ENCODE data around the gene ENPP6.

Gene ENPP6

DNA sequence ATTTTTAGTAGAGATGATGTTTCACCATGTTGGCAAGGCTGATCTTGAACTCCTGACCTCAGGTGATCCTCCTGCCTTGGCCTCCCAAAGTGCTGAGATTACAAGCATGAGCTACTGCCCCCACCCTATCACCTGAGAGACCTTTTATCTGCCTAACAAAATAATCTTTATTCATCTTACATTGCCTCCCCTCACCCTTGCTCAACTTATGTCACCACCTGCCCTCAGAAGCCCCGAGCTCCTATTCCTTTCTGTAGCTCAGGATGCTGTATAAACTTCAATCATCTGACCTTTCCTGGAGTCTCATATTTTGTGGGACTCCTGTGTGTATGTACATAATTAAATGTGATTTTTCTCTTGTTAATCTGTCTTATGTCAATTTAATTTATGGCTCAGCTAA lies 29.7 kb upstream of the ENPP6 start:
- Histone ChIP-seq H3K27ac (no peak overlapping the region), H3K9ac (ENCODE audit: insufficient read length) (no peak overlapping the region), H3K9me3 (ENCODE audit: low read depth, low read length) (no peaks in the 10 kb centered on the region), H3K4me3 (no peak overlapping the region), H3K36me3 (ENCODE audit: insufficient read depth, low read length) (no peaks in the 10 kb centered on the region)
- DNase-seq (ENCODE audit: low read depth, low spot score) = no peak
- TF ChIP-seq FOXP2 (optimal IDR thresholded peaks at IDR 0.05; ENCODE audit: control extremely low read depth, extremely low read length, insufficient read depth) (no peak), POLR2AphosphoS5 (IDR thresholded peaks at IDR 0.05; ENCODE audit: borderline replicate concordance, low read depth, low read length) (no peak), EZH2 (IDR thresholded peaks at IDR 0.05) (no peak)

DNA sequence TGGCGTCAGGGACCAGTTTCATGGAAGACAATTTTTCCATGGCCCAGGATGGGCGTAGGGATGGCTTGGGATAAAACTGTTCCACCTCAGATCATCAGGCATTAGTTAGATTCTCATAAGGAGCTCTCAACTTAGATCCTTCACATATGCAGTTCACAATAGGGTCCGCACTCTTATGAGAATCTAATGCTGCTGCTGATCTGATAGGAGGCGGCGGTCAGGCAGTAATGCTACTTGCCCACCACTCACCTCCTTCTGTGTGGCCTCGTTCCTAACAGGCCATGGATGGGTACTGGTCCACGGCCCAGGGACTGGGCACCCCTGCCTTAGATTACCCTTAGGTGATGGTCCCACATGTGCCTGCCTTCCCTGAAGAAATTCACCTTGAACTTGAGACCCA lies 28.8 kb upstream of the ENPP6 start:
- Histone ChIP-seq H3K9ac (ENCODE audit: insufficient read length) (no peak overlapping the region), H3K4me3 (no peak overlapping the region), H3K36me3 (ENCODE audit: insufficient read depth, low read length) (no peaks in the 10 kb centered on the region), H3K27ac (no peak overlapping the region), H3K9me3 (ENCODE audit: low read depth, low read length) (no peaks in the 10 kb centered on the region)
- no peak for DNase-seq (ENCODE audit: low read depth, low spot score)
- TF ChIP-seq FOXP2 (optimal IDR thresholded peaks at IDR 0.05; ENCODE audit: control extremely low read depth, extremely low read length, insufficient read depth) (no peak), EZH2 (IDR thresholded peaks at IDR 0.05) (no peak), POLR2AphosphoS5 (IDR thresholded peaks at IDR 0.05; ENCODE audit: borderline replicate concordance, low read depth, low read length) (no peak)

DNA sequence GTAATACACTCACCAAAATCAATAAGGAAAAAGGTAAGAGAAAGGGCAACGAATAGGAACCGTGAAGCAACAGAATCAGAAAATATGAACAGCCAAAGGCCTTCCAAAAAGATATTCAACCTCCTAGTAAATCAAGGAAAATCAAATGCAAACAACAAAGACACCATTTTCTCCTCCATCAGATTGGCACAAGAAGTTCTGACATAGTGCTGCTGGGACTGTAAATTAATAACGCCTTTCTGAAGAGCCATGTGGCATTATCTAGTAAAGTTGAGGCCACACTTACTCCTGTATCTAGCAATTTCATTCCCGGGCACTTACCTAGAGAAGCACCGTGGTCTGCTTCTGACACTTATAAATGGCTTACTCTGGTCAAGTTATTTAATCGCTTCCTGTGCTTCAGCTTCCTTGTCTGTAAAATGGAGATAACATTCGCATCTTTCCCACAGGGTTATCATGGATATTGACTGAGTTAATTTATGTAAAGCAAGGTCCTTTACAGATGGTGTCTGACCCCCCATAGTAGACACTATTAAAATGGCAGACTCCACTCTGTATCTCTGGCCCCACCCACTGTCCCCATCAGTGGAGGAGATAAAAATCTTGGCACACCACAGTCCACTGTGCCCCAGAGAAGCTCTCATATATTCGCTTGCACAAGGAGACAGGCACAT lies 20.5 kb upstream of the ENPP6 start:
- Histone ChIP-seq H3K9ac (ENCODE audit: insufficient read length) (no peak overlapping the region), H3K27ac (no peak overlapping the region), H3K4me3 (no peak overlapping the region), H3K9me3 (ENCODE audit: low read depth, low read length) (no peaks in the 10 kb centered on the region), H3K36me3 (ENCODE audit: insufficient read depth, low read length) (no peaks in the 10 kb centered on the region)
- TF ChIP-seq EZH2 (IDR thresholded peaks at IDR 0.05) (no peak), POLR2AphosphoS5 (IDR thresholded peaks at IDR 0.05; ENCODE audit: borderline replicate concordance, low read depth, low read length) (no peak), FOXP2 (optimal IDR thresholded peaks at IDR 0.05; ENCODE audit: control extremely low read depth, extremely low read length, insufficient read depth) (no peak)
- DNase-seq (ENCODE audit: low read depth, low spot score) = no peak

DNA sequence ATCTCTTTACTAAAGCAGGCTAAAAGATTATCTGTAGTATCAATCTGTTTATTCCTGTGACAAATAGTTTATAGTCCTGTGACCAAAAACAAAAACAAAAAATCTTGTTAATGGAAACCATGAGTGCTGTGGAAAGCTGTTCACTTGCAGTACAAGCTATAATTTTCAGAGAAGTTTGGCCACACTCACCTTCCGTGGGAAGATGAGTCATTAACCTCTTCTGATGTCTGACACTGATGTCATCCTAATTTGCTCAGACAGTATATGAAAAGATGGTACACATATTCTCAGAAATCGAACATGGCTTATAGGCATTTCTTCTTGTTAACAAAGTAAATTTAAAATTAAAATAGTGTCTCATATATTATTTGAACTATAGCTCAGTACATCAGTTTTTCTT lies 19.9 kb upstream of the ENPP6 start:
- no peaks in the 10 kb centered on the region for H3K9me3 ChIP-seq (ENCODE audit: low read depth, low read length)
- no peak for DNase-seq (ENCODE audit: low read depth, low spot score)
- TF ChIP-seq FOXP2 (optimal IDR thresholded peaks at IDR 0.05; ENCODE audit: control extremely low read depth, extremely low read length, insufficient read depth) (no peak), POLR2AphosphoS5 (IDR thresholded peaks at IDR 0.05; ENCODE audit: borderline replicate concordance, low read depth, low read length) (no peak), EZH2 (IDR thresholded peaks at IDR 0.05) (no peak)
- no peak overlapping the region for H3K9ac ChIP-seq (ENCODE audit: insufficient read length)
- no peak overlapping the region for H3K4me3 ChIP-seq
- no peaks in the 10 kb centered on the region for H3K36me3 ChIP-seq (ENCODE audit: insufficient read depth, low read length)
- H3K27ac ChIP-seq = no peak overlapping the region

DNA sequence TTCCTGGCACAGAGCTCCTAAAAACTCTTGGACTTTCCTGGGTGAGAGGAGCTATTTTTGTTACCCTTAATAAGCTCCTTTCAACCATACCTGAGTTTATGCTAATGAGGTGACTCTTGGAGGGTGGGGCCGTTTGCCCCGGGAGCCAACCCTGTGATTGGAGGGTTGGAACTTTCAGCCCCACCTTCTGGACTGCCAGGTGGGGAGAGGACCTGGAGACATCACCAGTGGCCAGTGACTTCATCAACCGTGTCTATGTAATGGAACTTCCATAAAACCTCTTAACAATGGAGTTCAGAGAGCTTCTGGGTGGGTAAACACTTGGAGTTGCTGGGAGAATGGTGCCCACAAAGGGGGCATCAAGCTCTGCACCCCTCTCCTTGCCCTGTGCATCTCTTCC lies 17.9 kb upstream of the ENPP6 start:
- TF ChIP-seq FOXP2 (optimal IDR thresholded peaks at IDR 0.05; ENCODE audit: control extremely low read depth, extremely low read length, insufficient read depth) = no peak
- TF ChIP-seq EZH2 (IDR thresholded peaks at IDR 0.05) = no peak
- no peak for TF ChIP-seq POLR2AphosphoS5 (IDR thresholded peaks at IDR 0.05; ENCODE audit: borderline replicate concordance, low read depth, low read length)

DNA sequence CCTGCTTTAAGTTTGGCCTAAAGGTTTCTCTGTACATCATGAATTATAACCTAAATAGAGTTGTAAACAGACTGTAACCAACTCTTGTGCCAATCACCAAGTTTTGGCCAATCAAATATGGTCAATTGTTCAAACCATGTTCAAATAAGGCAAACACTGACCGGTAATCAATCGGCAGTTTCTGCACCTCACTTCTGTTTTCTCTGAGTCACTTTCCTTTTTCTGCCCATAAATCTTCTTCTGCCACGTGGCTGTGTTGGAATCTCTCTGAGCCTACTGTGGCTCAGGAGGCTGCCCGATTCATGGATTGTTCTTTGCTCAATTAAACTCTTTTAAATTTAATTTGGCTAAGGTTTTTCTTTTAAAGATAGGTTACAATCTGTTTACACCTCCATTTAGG lies 16.5 kb upstream of the ENPP6 start:
- Histone ChIP-seq H3K9ac (ENCODE audit: insufficient read length) (no peak overlapping the region), H3K9me3 (ENCODE audit: low read depth, low read length) (no peaks in the 10 kb centered on the region), H3K4me3 (no peak overlapping the region), H3K27ac (no peak overlapping the region), H3K36me3 (ENCODE audit: insufficient read depth, low read length) (no peaks in the 10 kb centered on the region)
- TF ChIP-seq POLR2AphosphoS5 (IDR thresholded peaks at IDR 0.05; ENCODE audit: borderline replicate concordance, low read depth, low read length) (no peak), EZH2 (IDR thresholded peaks at IDR 0.05) (no peak), FOXP2 (optimal IDR thresholded peaks at IDR 0.05; ENCODE audit: control extremely low read depth, extremely low read length, insufficient read depth) (no peak)
- DNase-seq (ENCODE audit: low read depth, low spot score) = no peak

More for the DNA sequence above, 17.9 kb upstream of the ENPP6 start:
- no peak overlapping the region for H3K27ac ChIP-seq
- no peak overlapping the region for H3K9ac ChIP-seq (ENCODE audit: insufficient read length)
- H3K9me3 ChIP-seq (ENCODE audit: low read depth, low read length) = no peaks in the 10 kb centered on the region
- H3K36me3 ChIP-seq (ENCODE audit: insufficient read depth, low read length) = no peaks in the 10 kb centered on the region
- no peak overlapping the region for H3K4me3 ChIP-seq
- no peak for DNase-seq (ENCODE audit: low read depth, low spot score)

GRCh38 chr4:184232975-184233374 lies 15.3 kb upstream of the ENPP6 start:
- Histone ChIP-seq H3K9ac (ENCODE audit: insufficient read length) (no peak overlapping the region), H3K27ac (no peak overlapping the region), H3K4me3 (no peak overlapping the region), H3K9me3 (ENCODE audit: low read depth, low read length) (no peaks in the 10 kb centered on the region), H3K36me3 (ENCODE audit: insufficient read depth, low read length) (no peaks in the 10 kb centered on the region)
- no peak for DNase-seq (ENCODE audit: low read depth, low spot score)
- TF ChIP-seq POLR2AphosphoS5 (IDR thresholded peaks at IDR 0.05; ENCODE audit: borderline replicate concordance, low read depth, low read length) (no peak), FOXP2 (optimal IDR thresholded peaks at IDR 0.05; ENCODE audit: control extremely low read depth, extremely low read length, insufficient read depth) (no peak), EZH2 (IDR thresholded peaks at IDR 0.05) (no peak)

- Histone ChIP-seq H3K27ac (no peak overlapping the region), H3K36me3 (ENCODE audit: insufficient read depth, low read length) (no peaks in the 10 kb centered on the region), H3K4me3 (no peak overlapping the region), H3K9ac (ENCODE audit: insufficient read length) (no peak overlapping the region), H3K9me3 (ENCODE audit: low read depth, low read length) (no peaks in the 10 kb centered on the region)
- no peak for TF ChIP-seq POLR2AphosphoS5 (IDR thresholded peaks at IDR 0.05; ENCODE audit: borderline replicate concordance, low read depth, low read length)
- TF ChIP-seq FOXP2 (optimal IDR thresholded peaks at IDR 0.05; ENCODE audit: control extremely low read depth, extremely low read length, insufficient read depth) = no peak
- TF ChIP-seq EZH2 (IDR thresholded peaks at IDR 0.05) = no peak
- no peak for DNase-seq (ENCODE audit: low read depth, low spot score)
Observed at GRCh38 chr4:184232202-184232601, 14.5 kb upstream of the ENPP6 start.

- DNase-seq (ENCODE audit: low read depth, low spot score) = no peak
- Histone ChIP-seq H3K9ac (ENCODE audit: insufficient read length) (no peak overlapping the region), H3K36me3 (ENCODE audit: insufficient read depth, low read length) (no peaks in the 10 kb centered on the region), H3K4me3 (no peak overlapping the region), H3K9me3 (ENCODE audit: low read depth, low read length) (no peaks in the 10 kb centered on the region), H3K27ac (no peak overlapping the region)
- TF ChIP-seq FOXP2 (optimal IDR thresholded peaks at IDR 0.05; ENCODE audit: control extremely low read depth, extremely low read length, insufficient read depth) = no peak
- no peak for TF ChIP-seq POLR2AphosphoS5 (IDR thresholded peaks at IDR 0.05; ENCODE audit: borderline replicate concordance, low read depth, low read length)
- TF ChIP-seq EZH2 (IDR thresholded peaks at IDR 0.05) = no peak
Observed at GRCh38 chr4:184231573-184231972, 13.9 kb upstream of the ENPP6 start.

All from SK-N-MC (cell line).